A549 treated with Hydrocortisone at 1 μM for 4 hours (cell line): ENCODE measurements around the gene MAPKAP1. TPM values are rescaled to one million over a fixed set of nuclear protein-coding genes. Genes with fewer than 3 reads are reported as not detected.

Source experiments
- total RNA-seq: library from RNA; stranded (reverse); fragments of 200-300 nt; extraction: Qiagen RNA extraction; gene quantifications from 5 replicates; pipeline ENCODE4 v1.2.3, GENCODE V29; 2022

The MAPKAP1 gene
- total RNA-seq: 56.2 to 84.2 TPM (median 77.0 TPM) in 5 replicates

DNA sequence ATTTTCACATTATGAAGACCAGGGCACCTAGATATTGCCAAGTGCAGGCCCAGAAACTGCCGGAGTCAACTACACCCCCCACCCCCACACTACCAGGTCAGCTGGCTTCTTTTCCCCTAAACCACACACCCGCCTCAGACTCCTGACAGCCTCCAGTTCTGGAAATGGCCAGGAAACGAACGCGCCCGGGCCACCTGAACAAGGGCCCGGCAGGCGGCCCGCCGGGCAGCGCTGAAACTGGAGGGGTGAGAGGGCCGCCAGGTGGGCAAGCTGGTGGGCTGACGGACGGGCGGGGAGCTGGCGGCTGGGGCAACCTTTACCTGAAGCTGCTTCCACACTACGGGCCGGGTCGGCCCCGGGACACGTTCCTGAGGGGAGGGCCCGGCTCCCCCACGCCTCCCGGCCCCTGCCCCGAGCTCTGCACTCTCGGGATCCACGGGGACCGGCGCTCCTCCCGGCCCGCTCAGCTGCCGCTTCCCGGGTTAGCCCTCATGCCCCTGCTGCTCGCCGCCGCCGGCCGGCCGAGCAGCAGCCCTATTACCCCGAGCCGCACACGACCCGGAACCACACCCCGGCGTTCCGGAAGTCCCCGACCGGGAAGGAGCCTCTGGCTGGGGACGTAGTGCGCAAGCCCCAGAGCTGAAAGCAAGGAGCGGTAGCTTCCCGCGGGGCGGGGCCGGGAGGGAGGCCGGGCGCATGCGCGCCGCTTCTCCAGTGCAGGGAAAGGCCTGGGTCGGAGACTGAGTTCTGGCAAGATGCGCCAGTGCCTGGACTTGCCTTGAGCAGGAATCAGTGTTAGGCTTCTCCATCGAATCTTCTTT is at the start of gene MAPKAP1:
Gene MAPKAP1, minus strand, starts transcription at position 558 of the 821 bp plus-strand sequence. CDS start 34,634 bp downstream, outside the sequence.

DNA sequence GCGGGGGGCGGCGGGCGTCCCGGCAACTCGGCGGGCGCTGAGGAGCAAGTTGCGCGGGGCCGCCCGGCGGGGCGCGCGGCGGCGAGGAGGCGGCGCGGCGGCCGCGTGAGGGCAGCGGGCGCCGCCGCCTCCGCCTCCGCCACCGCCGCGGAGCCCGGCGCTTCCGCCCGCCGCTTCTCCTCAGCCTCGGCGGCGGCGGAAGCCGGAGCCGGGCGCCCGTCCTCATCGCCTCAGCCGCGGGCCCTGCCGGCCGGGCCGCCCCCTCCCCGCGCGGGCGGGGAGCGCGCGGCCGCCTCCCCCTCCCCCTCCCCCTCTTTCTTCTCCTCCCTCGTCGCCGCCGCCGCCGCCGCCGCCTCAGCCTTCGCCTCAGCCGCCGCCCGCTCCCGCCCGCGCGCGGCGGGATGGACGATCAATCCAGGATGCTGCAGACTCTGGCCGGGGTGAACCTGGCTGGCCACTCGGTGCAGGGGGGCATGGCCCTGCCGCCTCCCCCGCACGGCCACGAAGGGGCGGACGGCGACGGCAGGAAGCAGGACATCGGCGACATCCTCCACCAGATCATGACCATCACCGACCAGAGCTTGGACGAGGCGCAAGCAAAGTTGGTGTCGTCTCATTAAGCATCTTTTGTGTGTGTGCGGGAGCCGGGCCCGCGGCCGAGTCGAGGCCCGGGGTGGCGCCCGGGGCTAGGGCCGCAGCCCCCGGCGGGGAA is 40.2 kb upstream of the MAPKAP1 start, which contains the start of gene PBX3:
Gene PBX3, plus strand, starts transcription at position 321 of the 712 bp plus-strand sequence.

Other genes starting within 250 kb of the MAPKAP1 start
- gene PBX3, start 40.2 kb upstream of the MAPKAP1 start, total RNA-seq: 9.7 to 12.6 TPM (median 11.6 TPM) in 5 replicates